K562 (cell line): ENCODE measurements around the gene CADPS2. TPM values are rescaled to one million over a fixed set of nuclear protein-coding genes. Genes with fewer than 3 reads are reported as not detected.

Experiments used
- ATAC-seq: fragments of 200-7000 bp; cut with Tn5 transposase; 3 replicates; pipeline ENCODE4 v1.9.1; 2020; ENCODE audit warnings: moderate library complexity
- BruUV-seq: library from RNA; stranded (reverse); fragments of 400-500 nt; replicated peaks from 2 replicates; lab custom pipeline; 2021; lab: Mats Ljungman, UMichigan
- CTCF ChIA-PET: fragments of 300-600 bp; formaldehyde crosslinking; extraction: SDS; loops from one replicate; lab custom pipeline; 2021; ENCODE audit warnings: low intra/inter-chr PET ratio; lab: Yijun Ruan, JAX
- POLR2A ChIA-PET: fragments of 300-600, 350-650 bp; sonication (Branson Sonifier 250); formaldehyde crosslinking; extraction: SDS; loops from one replicate; lab custom pipeline; 2021; ENCODE audit warnings: antibody characterized with exemption, inconsistent platforms; lab: Yijun Ruan, JAX
- DNase-seq, 4 experiments: peaks; one replicate each; pipeline versions ENCODE4 v3.0.0 to v3.0.0-alpha.2; 2011 to 2018; ENCODE audit warnings: low spot score in 3 of 4, mixed read lengths in 3 of 4; ENCODE audit errors: extremely low read depth in 1 of 4
- FAIRE-seq: peaks from 2 replicates; lab custom pipeline; 2011; peaks lifted over from hg19 to GRCh38; lab: Jason Lieb, UNC
- H2AFZ ChIP-seq: 2 replicates; pipeline ENCODE4 v1.6.0; 2011; ENCODE audit warnings: low read depth, low read length, control low read depth, inconsistent platforms
- H3K27ac ChIP-seq: fragments of 200-600 bp; 3 replicates; pipeline ENCODE4 v1.8.0; 2011; ENCODE audit warnings: low read depth, mild to moderate bottlenecking, control low read depth, inconsistent platforms, low read length, moderate library complexity, mixed read lengths; ENCODE audit errors: extremely low read depth
- H3K27me3 ChIP-seq, 2 experiments: fragments of 300-600 bp in 1 of 2; 2 replicates in 1 of 2; 3 replicates in 1 of 2; pipeline versions ENCODE4 v1.6.0 to v1.8.0; 2011; ENCODE audit warnings: inconsistent platforms in 2 of 2, low read length in 2 of 2, mild to moderate bottlenecking in 1 of 2, mixed read lengths in 1 of 2, moderate library complexity in 1 of 2; ENCODE audit not compliant: control insufficient read depth in 2 of 2, insufficient read depth in 2 of 2
- H3K36me3 ChIP-seq: fragments of 300-600 bp; 3 replicates; pipeline ENCODE4 v1.8.0; 2011; ENCODE audit warnings: mild to moderate bottlenecking, low read length, inconsistent platforms; ENCODE audit not compliant: control insufficient read depth, insufficient read depth
- H3K4me1 ChIP-seq, 2 experiments: fragments of 200-600 bp in 1 of 2; replicated peaks in 1 of 2; 2 replicates in 1 of 2; 3 replicates in 1 of 2; pipeline versions ENCODE4 v1.5.1 to v1.8.0; 2011; ENCODE audit warnings: inconsistent platforms in 2 of 2, low read length in 2 of 2, mild to moderate bottlenecking in 1 of 2, mixed read lengths in 1 of 2, moderate library complexity in 1 of 2; ENCODE audit not compliant: control insufficient read depth in 2 of 2, insufficient read depth in 2 of 2
- H3K4me2 ChIP-seq: 2 replicates; pipeline ENCODE4 v1.6.1; 2011; ENCODE audit warnings: low read length, control low read depth, inconsistent platforms, mixed read lengths; ENCODE audit not compliant: insufficient read depth
- H3K4me3 ChIP-seq: fragments of 200-600 bp; sonication (generic), shearing (Covaris generic); 2 replicates; pipeline ENCODE4 v1.5.1; 2016; ENCODE audit warnings: control low read depth, inconsistent platforms
- H3K79me2 ChIP-seq: fragments of 200-600 bp; 3 replicates; pipeline ENCODE4 v1.8.0; 2011; ENCODE audit warnings: low read length, inconsistent platforms; ENCODE audit not compliant: control insufficient read depth, insufficient read depth
- H3K9ac ChIP-seq, 2 experiments: 2 replicates each; pipeline versions ENCODE4 v1.6.0 to v1.6.1; 2011; ENCODE audit warnings: low read depth in 2 of 2, low read length in 2 of 2, control low read depth in 1 of 2, inconsistent platforms in 1 of 2, mild to moderate bottlenecking in 1 of 2, mixed read lengths in 1 of 2; ENCODE audit not compliant: insufficient read depth in 1 of 2
- H3K9me1 ChIP-seq: one replicate; pipeline ENCODE4 v1.6.0; 2011; ENCODE audit warnings: inconsistent platforms, mild to moderate bottlenecking, low read length, moderate library complexity; ENCODE audit not compliant: control insufficient read depth, insufficient read depth
- H3K9me3 ChIP-seq: replicated peaks from 2 replicates; pipeline ENCODE4 v1.5.1; 2011; ENCODE audit warnings: low read depth, low read length, inconsistent platforms; ENCODE audit not compliant: control insufficient read depth, insufficient read depth
- H4K20me1 ChIP-seq: replicated peaks from 2 replicates; pipeline ENCODE4 v1.6.1; 2011; ENCODE audit warnings: low read length, inconsistent platforms, mixed read lengths; ENCODE audit not compliant: control insufficient read depth, insufficient read depth
- ARID1B ChIP-seq: fragments of 450-650 bp; IDR thresholded peaks from 2 replicates; pipeline ENCODE4 v1.6.1; 2016; ENCODE audit warnings: antibody characterized with exemption, mild to moderate bottlenecking, inconsistent platforms
- CGGBP1 ChIP-seq: fragments of 250-450 bp; sonication (Bioruptor Pico); IDR thresholded peaks from 2 replicates; pipeline ENCODE4 v1.9.0; 2021; ENCODE audit warnings: mild to moderate bottlenecking
- KDM5B ChIP-seq: fragments of 200-600 bp; sonication (generic); IDR thresholded peaks from 2 replicates; pipeline ENCODE4 v1.6.1; 2012; ENCODE audit warnings: low read depth, mild to moderate bottlenecking, moderate library complexity, low read length, control low read depth, inconsistent platforms; ENCODE audit not compliant: insufficient replicate concordance
- MYBL2 ChIP-seq, 2 experiments: fragments of 450-650 bp in 1 of 2; sonication (generic) in 1 of 2; formaldehyde crosslinking in 1 of 2; IDR thresholded peaks; 2 replicates each; pipeline versions ENCODE4 v1.6.1 to v1.8.1; 2017 to 2022; ENCODE audit warnings: borderline replicate concordance in 1 of 2, inconsistent platforms in 1 of 2, low read depth in 1 of 2, mild to moderate bottlenecking in 1 of 2, missing genetic modification reagents in 1 of 2, moderate library complexity in 1 of 2
- PURB ChIP-seq: sonication (generic); formaldehyde crosslinking; IDR thresholded peaks from 2 replicates; pipeline ENCODE4 v1.9.0; 2021; ENCODE audit warnings: low read depth, mild to moderate bottlenecking, missing genetic modification reagents
- TGIF2 ChIP-seq: sonication (generic); formaldehyde crosslinking; IDR thresholded peaks from 2 replicates; pipeline ENCODE4 v1.8.1; 2022; ENCODE audit warnings: mild to moderate bottlenecking, missing genetic modification reagents, moderate library complexity
- ZFP30 ChIP-seq: fragments of 250-450 bp; sonication (Bioruptor Pico); IDR thresholded peaks from 2 replicates; pipeline ENCODE4 v1.8.0; 2022; ENCODE audit warnings: moderate library complexity, mild to moderate bottlenecking, inconsistent platforms, borderline replicate concordance
- WGBS: fragments of 100-300 bp; shearing (Covaris generic); methylation state at CpG from one replicate; pipeline ENCODE4 v1.1.6; 2016; ENCODE audit warnings: low coverage, mixed read lengths; ENCODE audit not compliant: insufficient coverage; ENCODE audit errors: missing lambda C conversion rate; 5-methylcytosine and 5-hydroxymethylcytosine counted together
- in situ Hi-C: fragments of 300-500 bp; cut with MboI; formaldehyde crosslinking; loops from 4 replicates; pipeline ENCODE4 v1.15.0; 2018; ENCODE audit warnings: inconsistent platforms, mixed read lengths
- intact Hi-C: fragments of 100-400 bp; cut with micrococcal nuclease; formaldehyde crosslinking; loops from 2 replicates; pipeline ENCODE4 v1.14.2; 2022
- polyA plus RNA-seq, 8 experiments: library from polyadenylated mRNA; depleted of rRNA in 4 of 8; stranded (reverse) in 5 of 8; unstranded in 3 of 8; fragments of >200 nt; fragmentation: Nextera tagmentation in 2 of 8; fragmentation: Illumina TruSeq in 1 of 8; extraction: Ambion mirVana in 2 of 8; extraction: Trizol in 1 of 8; gene quantifications; 2 replicates each; pipeline versions ENCODE4 v1.2.1 to v1.2.3, GENCODE V29; 2011 to 2014; ENCODE audit warnings: inconsistent platforms in 1 of 8, missing spikeins in 1 of 8
- total RNA-seq, 7 experiments: library from RNA; depleted of rRNA in 6 of 7; stranded (reverse); fragments of >200 nt in 6 of 7; fragmentation: Illumina TruSeq in 2 of 7; extraction: Trizol in 2 of 7; gene quantifications; 2 replicates each; pipeline versions ENCODE4 v1.2.1 to v1.2.3, GENCODE V29; 2011 to 2021; ENCODE audit warnings: low replicate concordance in 1 of 7

CADPS2 gene
- total and polyA plus RNA-seq, 9 of the 15 experiments (the other 6 are each of a cell fraction or from before 2014, with no cell fraction given), result 0.03 to 0.14 (median 0.04) TPM; not detected in 1

GRCh38 chr7:122864016-122864415, 22.2 kb downstream of the CADPS2 start:
- TF ChIP-seq MYBL2 (IDR thresholded peaks at IDR 0.05; ENCODE audit: low read depth) (no peak), MYBL2 (CRISPR knock-in tag; IDR thresholded peaks at IDR 0.05; ENCODE audit: borderline replicate concordance) (no peak), CGGBP1 (CRISPR knock-in tag) (no peak), TGIF2 (CRISPR knock-in tag) (no peak), PURB (CRISPR knock-in tag) (no peak), KDM5B (no peak), ARID1B (no peak), ZFP30 (no peak)
- Histone ChIP-seq H3K9ac (no peak overlapping the region), H3K36me3 (no peaks in the 10 kb centered on the region), H3K9me3 (peaks cover 3% of the 10 kb centered on the region; the same call in 1 of the 2 replicates), H2AFZ (no peak overlapping the region), H3K79me2 (no peaks in the 10 kb centered on the region), H3K4me1 (no peaks in the 10 kb centered on the region), H3K4me2 (no peak overlapping the region), H3K9me1 (no peaks in the 10 kb centered on the region), H3K27me3 (no peaks in the 10 kb centered on the region), H3K4me3 (no peak overlapping the region), H4K20me1 (no peaks in the 10 kb centered on the region), H3K27ac (no peak overlapping the region)
- WGBS, result 3% methylated on average over 2 of the region's 2 CpGs
- FAIRE-seq, result no peak
- in situ Hi-C loops, result no loop called here
- ChIA-PET POLR2A (no interaction called here), CTCF (no interaction called here)
- BruUV-seq, result no TSS peak
- intact Hi-C loops, result no loop called here
- ATAC-seq, result no peak
- DNase-seq, result no peak
